Measurements from ENCODE around the gene PHLDA3. TPM values are rescaled to one million over a fixed set of nuclear protein-coding genes. Genes with fewer than 3 reads are reported as not detected.

The PHLDA3 gene
- total RNA-seq, 2 experiments from 2014 or later = 0.45 to 0.71 TPM

GRCh38 chr1:201430776-201431175 is 38.2 kb downstream of the PHLDA3 start:
- CTCF ChIA-PET = no interaction called here

GRCh38 chr1:201429736-201430501 is 39.1 kb downstream of the PHLDA3 start:
- Histone ChIP-seq H3K4me3 (ENCODE audit: low read length) (no peak overlapping the region), H3K36me3 (ENCODE audit: insufficient read depth, low read length) (no peaks in the 10 kb centered on the region), H3K9me3 (ENCODE audit: control insufficient read depth in 1 of 2, insufficient read depth in 1 of 2, low read length in 2 of 2) (no peaks in the 10 kb centered on the region), H3K27ac (ENCODE audit: low read depth in 1 of 2, low read length in 2 of 2) (no peak overlapping the region), H3K27me3 (ENCODE audit: control insufficient read depth in 1 of 2, insufficient read depth in 2 of 2, low read length in 2 of 2) (no peaks in the 10 kb centered on the region), H3K4me1 (ENCODE audit: insufficient read depth, low read length) (no peaks in the 10 kb centered on the region)
- Mint-ChIP-seq H3K4me1 (ENCODE audit: low read depth) (no peaks in the 10 kb centered on the region), H3K9me3 (no peaks in the 10 kb centered on the region), H3K27me3 (peaks cover 24% of the 10 kb centered on the region), H3K36me3 (ENCODE audit: low read depth) (no peaks in the 10 kb centered on the region), H3K4me3 (no peak overlapping the region), H3K27ac (no peak overlapping the region)
- intact Hi-C loops (cut with DNase I, micrococcal nuclease) = no loop called here
- ChIA-PET POLR2A (no interaction called here), CTCF (no interaction called here)
- DNase-seq (no peak), ATAC-seq (ENCODE audit: poor library complexity) (no peak)
- TF ChIP-seq, protein P1, sequence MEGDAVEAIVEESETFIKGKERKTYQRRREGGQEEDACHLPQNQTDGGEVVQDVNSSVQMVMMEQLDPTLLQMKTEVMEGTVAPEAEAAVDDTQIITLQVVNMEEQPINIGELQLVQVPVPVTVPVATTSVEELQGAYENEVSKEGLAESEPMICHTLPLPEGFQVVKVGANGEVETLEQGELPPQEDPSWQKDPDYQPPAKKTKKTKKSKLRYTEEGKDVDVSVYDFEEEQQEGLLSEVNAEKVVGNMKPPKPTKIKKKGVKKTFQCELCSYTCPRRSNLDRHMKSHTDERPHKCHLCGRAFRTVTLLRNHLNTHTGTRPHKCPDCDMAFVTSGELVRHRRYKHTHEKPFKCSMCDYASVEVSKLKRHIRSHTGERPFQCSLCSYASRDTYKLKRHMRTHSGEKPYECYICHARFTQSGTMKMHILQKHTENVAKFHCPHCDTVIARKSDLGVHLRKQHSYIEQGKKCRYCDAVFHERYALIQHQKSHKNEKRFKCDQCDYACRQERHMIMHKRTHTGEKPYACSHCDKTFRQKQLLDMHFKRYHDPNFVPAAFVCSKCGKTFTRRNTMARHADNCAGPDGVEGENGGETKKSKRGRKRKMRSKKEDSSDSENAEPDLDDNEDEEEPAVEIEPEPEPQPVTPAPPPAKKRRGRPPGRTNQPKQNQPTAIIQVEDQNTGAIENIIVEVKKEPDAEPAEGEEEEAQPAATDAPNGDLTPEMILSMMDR (IDR thresholded peaks at IDR 0.05) = no peak

More at GRCh38 chr1:201430776-201431175, 38.2 kb downstream of the PHLDA3 start:
- Histone ChIP-seq H3K27me3 (ENCODE audit: control insufficient read depth in 1 of 2, insufficient read depth in 2 of 2, low read length in 2 of 2) (no peaks in the 10 kb centered on the region), H3K36me3 (ENCODE audit: insufficient read depth, low read length) (no peaks in the 10 kb centered on the region), H3K27ac (ENCODE audit: low read depth in 1 of 2, low read length in 2 of 2) (no peak overlapping the region), H3K4me3 (ENCODE audit: low read length) (no peak overlapping the region), H3K9me3 (ENCODE audit: control insufficient read depth in 1 of 2, insufficient read depth in 1 of 2, low read length in 2 of 2) (no peaks in the 10 kb centered on the region), H3K4me1 (ENCODE audit: insufficient read depth, low read length) (peaks cover 4% of the 10 kb centered on the region)
- POLR2A ChIA-PET = no interaction called here
- peaks cover 27% of the 10 kb centered on the region for H3K27me3 Mint-ChIP-seq
- no peaks in the 10 kb centered on the region for H3K9me3 Mint-ChIP-seq
- H3K27ac Mint-ChIP-seq = no peak overlapping the region
- no peak overlapping the region for H3K4me3 Mint-ChIP-seq
- intact Hi-C loops (cut with DNase I, micrococcal nuclease) = no loop called here
- DNase-seq (no peak), ATAC-seq (ENCODE audit: poor library complexity) (no peak)
- TF ChIP-seq, protein P1 (IDR thresholded peaks at IDR 0.05) = no peak
- peaks cover 3% of the 10 kb centered on the region for H3K4me1 Mint-ChIP-seq (ENCODE audit: low read depth)
- no peaks in the 10 kb centered on the region for H3K36me3 Mint-ChIP-seq (ENCODE audit: low read depth)

- Mint-ChIP-seq H3K27ac (no peak overlapping the region), H3K36me3 (ENCODE audit: low read depth) (no peaks in the 10 kb centered on the region), H3K27me3 (peaks cover 24% of the 10 kb centered on the region), H3K4me1 (ENCODE audit: low read depth) (no peaks in the 10 kb centered on the region), H3K4me3 (no peak overlapping the region), H3K9me3 (no peaks in the 10 kb centered on the region)
- Histone ChIP-seq H3K27me3 (ENCODE audit: control insufficient read depth in 1 of 2, insufficient read depth in 2 of 2, low read length in 2 of 2) (no peaks in the 10 kb centered on the region), H3K4me1 (ENCODE audit: insufficient read depth, low read length) (no peaks in the 10 kb centered on the region), H3K4me3 (ENCODE audit: low read length) (no peak overlapping the region), H3K9me3 (ENCODE audit: control insufficient read depth in 1 of 2, insufficient read depth in 1 of 2, low read length in 2 of 2) (no peaks in the 10 kb centered on the region), H3K36me3 (ENCODE audit: insufficient read depth, low read length) (no peaks in the 10 kb centered on the region), H3K27ac (ENCODE audit: low read depth in 1 of 2, low read length in 2 of 2) (no peak overlapping the region)
- POLR2A ChIA-PET = no interaction called here
- TF ChIP-seq, protein P1 (IDR thresholded peaks at IDR 0.05) = no peak
- CTCF ChIA-PET = no interaction called here
- intact Hi-C loops (cut with DNase I, micrococcal nuclease) = no loop called here
- DNase-seq (no peak), ATAC-seq (ENCODE audit: poor library complexity) (no peak)
These were observed 41.0 kb downstream of the PHLDA3 start for GRCh38 chr1:201427963-201428362.
